Measurements from ENCODE around the gene CARD16.

The CARD16 gene

GRCh38 chr11:105024394-105024793, 20.7 kb downstream of the CARD16 start:
- no peaks in the 10 kb centered on the region for H3K9me3 ChIP-seq
- H3K27me3 ChIP-seq: no peaks in the 10 kb centered on the region
- peaks cover 54% of the 10 kb centered on the region for H3K36me3 ChIP-seq
- TF ChIP-seq, protein P1, sequence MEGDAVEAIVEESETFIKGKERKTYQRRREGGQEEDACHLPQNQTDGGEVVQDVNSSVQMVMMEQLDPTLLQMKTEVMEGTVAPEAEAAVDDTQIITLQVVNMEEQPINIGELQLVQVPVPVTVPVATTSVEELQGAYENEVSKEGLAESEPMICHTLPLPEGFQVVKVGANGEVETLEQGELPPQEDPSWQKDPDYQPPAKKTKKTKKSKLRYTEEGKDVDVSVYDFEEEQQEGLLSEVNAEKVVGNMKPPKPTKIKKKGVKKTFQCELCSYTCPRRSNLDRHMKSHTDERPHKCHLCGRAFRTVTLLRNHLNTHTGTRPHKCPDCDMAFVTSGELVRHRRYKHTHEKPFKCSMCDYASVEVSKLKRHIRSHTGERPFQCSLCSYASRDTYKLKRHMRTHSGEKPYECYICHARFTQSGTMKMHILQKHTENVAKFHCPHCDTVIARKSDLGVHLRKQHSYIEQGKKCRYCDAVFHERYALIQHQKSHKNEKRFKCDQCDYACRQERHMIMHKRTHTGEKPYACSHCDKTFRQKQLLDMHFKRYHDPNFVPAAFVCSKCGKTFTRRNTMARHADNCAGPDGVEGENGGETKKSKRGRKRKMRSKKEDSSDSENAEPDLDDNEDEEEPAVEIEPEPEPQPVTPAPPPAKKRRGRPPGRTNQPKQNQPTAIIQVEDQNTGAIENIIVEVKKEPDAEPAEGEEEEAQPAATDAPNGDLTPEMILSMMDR (IDR thresholded peaks at IDR 0.05): no peak
- H3K27ac ChIP-seq: peak overlapping the region; percentile 48
- peaks cover 20 to 21% of the 10 kb centered on the region in 2 experiments for H3K4me1 ChIP-seq (ENCODE audit: control insufficient read depth in 1 of 2, insufficient read depth in 1 of 2, low read depth in 1 of 2, low read length in 1 of 2)
- H3K4me3 ChIP-seq (ENCODE audit: low read depth in 1 of 2, low read length in 1 of 2): no peak overlapping the region

- Histone ChIP-seq H3K27me3 (no peaks in the 10 kb centered on the region), H3K4me3 (ENCODE audit: low read depth in 1 of 2, low read length in 1 of 2) (peak within 1 kb of the TSS in 1 of 2 experiments; percentile 65), H3K27ac (peak within 1 kb of the TSS; percentile 48)
Measured at GRCh38 chr11:105023003-105023402, 22.1 kb downstream of the CARD16 start, which contains the start of gene CASP5. CASP5 (minus strand) TSS chr11:105023168; CDS start chr11:105023136, 32 bp downstream.

DNA sequence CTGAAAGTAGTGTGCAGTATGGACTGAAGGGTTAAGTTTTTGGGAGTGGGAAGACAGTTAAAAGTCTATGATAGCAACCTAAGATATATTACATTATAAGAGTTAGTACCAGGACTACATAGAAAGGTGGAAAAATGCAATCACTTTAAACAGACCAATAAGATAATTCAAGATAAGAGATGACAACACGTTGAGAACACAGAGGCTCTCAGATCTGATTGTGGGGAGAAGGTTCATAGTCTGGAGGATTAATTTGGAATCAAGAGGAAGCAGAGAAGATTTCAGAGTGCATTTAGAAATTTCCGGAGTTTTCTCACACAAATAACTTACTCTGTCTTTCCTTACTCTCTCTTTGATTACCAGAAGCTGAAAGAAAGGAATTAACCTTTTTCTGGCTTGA, 22.6 kb downstream of the CARD16 start:
- Histone ChIP-seq H3K27me3 (no peaks in the 10 kb centered on the region), H3K4me1 (ENCODE audit: control insufficient read depth in 1 of 2, insufficient read depth in 1 of 2, low read depth in 1 of 2, low read length in 1 of 2) (peaks cover 15 to 16% of the 10 kb centered on the region in 2 experiments), H3K9me3 (no peaks in the 10 kb centered on the region), H3K27ac (peak overlapping the region; percentile 48), H3K36me3 (peaks cover 35% of the 10 kb centered on the region), H3K4me3 (ENCODE audit: low read depth in 1 of 2, low read length in 1 of 2) (peak overlapping the region in 1 of 2 experiments; percentile 65)
- TF ChIP-seq, protein P1 (IDR thresholded peaks at IDR 0.05): no peak

More at GRCh38 chr11:105023003-105023402, 22.1 kb downstream of the CARD16 start, which contains the start of gene CASP5:
- TF ChIP-seq, protein P1 (IDR thresholded peaks at IDR 0.05): no peak
- Histone ChIP-seq H3K36me3 (peaks cover 40% of the 10 kb centered on the region), H3K4me1 (ENCODE audit: control insufficient read depth in 1 of 2, insufficient read depth in 1 of 2, low read depth in 1 of 2, low read length in 1 of 2) (peaks cover 19 to 20% of the 10 kb centered on the region in 2 experiments), H3K9me3 (no peaks in the 10 kb centered on the region)

GRCh38 chr11:105007463-105007862, 37.7 kb downstream of the CARD16 start:
- Histone ChIP-seq H3K36me3 (no peaks in the 10 kb centered on the region), H3K27ac (no peak overlapping the region), H3K4me1 (ENCODE audit: control insufficient read depth in 1 of 2, insufficient read depth in 1 of 2, low read depth in 1 of 2, low read length in 1 of 2) (no peaks in the 10 kb centered on the region), H3K27me3 (no peaks in the 10 kb centered on the region), H3K9me3 (no peaks in the 10 kb centered on the region), H3K4me3 (ENCODE audit: low read depth in 1 of 2, low read length in 1 of 2) (no peak overlapping the region)
- TF ChIP-seq, protein P1 (IDR thresholded peaks at IDR 0.05): no peak

DNA sequence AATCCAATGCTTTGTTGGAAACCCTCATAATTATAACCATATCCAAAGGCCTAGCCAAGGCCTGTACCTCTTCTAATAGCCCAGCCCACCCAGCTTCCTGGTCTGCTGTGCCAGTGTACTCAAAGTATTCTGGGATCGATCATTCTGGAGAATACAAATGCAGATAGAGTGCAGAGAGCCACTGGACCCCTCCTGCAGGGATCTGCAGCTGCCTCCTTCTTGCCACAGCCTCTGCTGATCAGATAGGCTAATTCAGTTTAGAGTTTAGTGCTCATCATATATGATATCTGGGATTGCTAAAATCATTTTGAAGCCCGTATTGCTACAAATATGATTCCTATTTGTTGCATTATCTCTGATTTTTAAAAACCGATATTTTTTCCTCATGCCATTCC, 39.7 kb downstream of the CARD16 start:
- H3K4me1 ChIP-seq (ENCODE audit: control insufficient read depth in 1 of 2, insufficient read depth in 1 of 2, low read depth in 1 of 2, low read length in 1 of 2): peaks cover 0 to 4% of the 10 kb centered on the region in 2 experiments
- H3K4me3 ChIP-seq (ENCODE audit: low read depth in 1 of 2, low read length in 1 of 2): no peak overlapping the region
- H3K36me3 ChIP-seq: no peaks in the 10 kb centered on the region
- no peaks in the 10 kb centered on the region for H3K27me3 ChIP-seq
- TF ChIP-seq, protein P1 (IDR thresholded peaks at IDR 0.05): no peak
- H3K27ac ChIP-seq: no peak overlapping the region
- no peaks in the 10 kb centered on the region for H3K9me3 ChIP-seq

Measured in neutrophil (primary cell).